Measurements from ENCODE around the gene PNMA8C.
"Not testable (repeated sequence)": the region's sequence is repeated elsewhere in the genome, so short reads cannot be mapped to it uniquely, and the experiment has no call there.

PNMA8C gene

GRCh38 chr19:46410205-46411087, 18.3 kb downstream of the PNMA8C start:
- DNase-seq = no peak

- no peak for DNase-seq
These were observed 19.5 kb downstream of the PNMA8C start for GRCh38 chr19:46409191-46409590.

GRCh38 chr19:46408664-46409039, 20.1 kb downstream of the PNMA8C start:
- DNase-seq = no peak

- DNase-seq = no peak
These were observed 20.7 kb downstream of the PNMA8C start for GRCh38 chr19:46407856-46408663.

GRCh38 chr19:46406976-46407375, 21.8 kb downstream of the PNMA8C start:
- DNase-seq = no peak

- no peak for DNase-seq
These were observed 23.8 kb downstream of the PNMA8C start for GRCh38 chr19:46404753-46405468.

- no peak for DNase-seq
These were observed 24.5 kb downstream of the PNMA8C start for GRCh38 chr19:46404055-46404752.

GRCh38 chr19:46402725-46403124, 26.0 kb downstream of the PNMA8C start:
- no peak for DNase-seq

- DNase-seq = not testable (repeated sequence)
These were observed 30.8 kb downstream of the PNMA8C start for GRCh38 chr19:46397801-46398479.

- no peak for DNase-seq
These were observed 34.3 kb downstream of the PNMA8C start for GRCh38 chr19:46394402-46394797.

GRCh38 chr19:46393456-46394401, 35.0 kb downstream of the PNMA8C start:
- no peak for DNase-seq

- DNase-seq = no peak
These were observed 35.9 kb downstream of the PNMA8C start for GRCh38 chr19:46392837-46393236.

- DNase-seq = no peak
These were observed 36.4 kb downstream of the PNMA8C start for GRCh38 chr19:46392252-46392801.

- DNase-seq = no peak
These were observed 37.2 kb downstream of the PNMA8C start for GRCh38 chr19:46391296-46392251.

GRCh38 chr19:46390866-46391265, 37.9 kb downstream of the PNMA8C start:
- DNase-seq = no peak

- no peak for DNase-seq
These were observed 38.4 kb downstream of the PNMA8C start for GRCh38 chr19:46390121-46390858.

- no peak for DNase-seq
These were observed 40.2 kb downstream of the PNMA8C start for GRCh38 chr19:46388311-46389095.

- no peak for DNase-seq
These were observed 41.0 kb downstream of the PNMA8C start for GRCh38 chr19:46387713-46388130.
